CD14-positive monocyte (primary cell): ENCODE data around the gene UACA. TPM values are rescaled to one million over a fixed set of nuclear protein-coding genes. Genes with fewer than 3 reads are reported as not detected.

Experiments used
- DNase-seq, 3 donors: peaks; one replicate each; pipeline ENCODE4 v3.0.0-alpha.2; 2011 to 2022
- H2AFZ ChIP-seq: 2 replicates; pipeline ENCODE4 v1.6.0; 2012; ENCODE audit warnings: mild to moderate bottlenecking, low read depth, low read length, inconsistent platforms; ENCODE audit not compliant: insufficient read depth, poor library complexity, severe bottlenecking
- H3K27ac ChIP-seq, 2 donors: 1 replicate in 1 of 2; 2 replicates in 1 of 2; pipeline ENCODE4 v1.5.1; 2012 to 2013; ENCODE audit warnings: low read length in 2 of 2, control low read depth in 1 of 2, inconsistent platforms in 1 of 2, low read depth in 1 of 2, mild to moderate bottlenecking in 1 of 2
- H3K27me3 ChIP-seq, 2 donors: one replicate each; pipeline versions ENCODE4 v1.6.0 to v1.6.1; 2011 to 2013; ENCODE audit warnings: low read length in 2 of 2; ENCODE audit not compliant: control insufficient read depth in 2 of 2, insufficient read depth in 2 of 2
- H3K36me3 ChIP-seq, 2 donors: replicated peaks in 1 of 2; 1 replicate in 1 of 2; 2 replicates in 1 of 2; pipeline versions ENCODE4 v1.5.1 to v1.6.1; 2012 to 2013; ENCODE audit warnings: low read length in 2 of 2, control low read depth in 1 of 2, inconsistent platforms in 1 of 2, mild to moderate bottlenecking in 1 of 2; ENCODE audit not compliant: insufficient read depth in 2 of 2, control insufficient read depth in 1 of 2
- H3K4me1 ChIP-seq, 2 donors: 1 replicate in 1 of 2; 2 replicates in 1 of 2; pipeline versions ENCODE4 v1.5.1 to v1.6.1; 2012 to 2013; ENCODE audit warnings: low read length in 2 of 2, control low read depth in 1 of 2, inconsistent platforms in 1 of 2, mild to moderate bottlenecking in 1 of 2, moderate library complexity in 1 of 2; ENCODE audit not compliant: insufficient read depth in 2 of 2, control insufficient read depth in 1 of 2
- H3K4me2 ChIP-seq: replicated peaks from 2 replicates; pipeline ENCODE3; 2012; ENCODE audit warnings: low read length, moderate library complexity, mild to moderate bottlenecking; ENCODE audit not compliant: poor library complexity, severe bottlenecking; ENCODE audit errors: extremely low read depth
- H3K4me3 ChIP-seq, 3 experiments: fragments of 200-600 bp in 1 of 3; sonication (generic) in 1 of 3; replicated peaks in 1 of 3; 1 replicate in 2 of 3; 2 replicates in 1 of 3; pipeline ENCODE4 v1.5.1; 2011 to 2013; ENCODE audit warnings: low read length in 3 of 3, mild to moderate bottlenecking in 3 of 3, control low read depth in 2 of 3, low read depth in 2 of 3, inconsistent platforms in 1 of 3, moderate library complexity in 1 of 3
- H3K79me2 ChIP-seq: 2 replicates; pipeline ENCODE4 v1.6.0; 2012; ENCODE audit warnings: mild to moderate bottlenecking, control low read depth, inconsistent platforms, low read length, moderate library complexity; ENCODE audit not compliant: insufficient read depth
- H3K9ac ChIP-seq: 2 replicates; pipeline ENCODE4 v1.6.0; 2017; ENCODE audit warnings: low read length, mild to moderate bottlenecking; ENCODE audit not compliant: insufficient read depth, poor library complexity, severe bottlenecking
- H3K9me3 ChIP-seq, 2 donors: replicated peaks in 1 of 2; 1 replicate in 1 of 2; 2 replicates in 1 of 2; pipeline versions ENCODE4 v1.5.1 to v1.6.1; 2012 to 2013; ENCODE audit warnings: low read length in 2 of 2, control low read depth in 1 of 2; ENCODE audit not compliant: control insufficient read depth in 1 of 2, insufficient read depth in 1 of 2
- H4K20me1 ChIP-seq: 2 replicates; pipeline ENCODE4 v1.6.0; 2012; ENCODE audit warnings: mild to moderate bottlenecking, low read length, control low read depth, moderate library complexity; ENCODE audit not compliant: insufficient read depth
- H3K27ac Mint-ChIP-seq, 7 donors: one replicate each; pipeline ENCODE4 v1.8.0; 2020; ENCODE audit warnings: mild to moderate bottlenecking in 7 of 7, mixed read lengths in 7 of 7, moderate library complexity in 6 of 7, inconsistent platforms in 2 of 7
- H3K27me3 Mint-ChIP-seq, 3 donors: one replicate each; pipeline ENCODE4 v1.8.0; 2021 to 2022; ENCODE audit warnings: low read depth in 3 of 3, mild to moderate bottlenecking in 3 of 3, mixed read lengths in 3 of 3, moderate library complexity in 3 of 3, inconsistent platforms in 1 of 3
- H3K36me3 Mint-ChIP-seq, 2 donors: one replicate each; pipeline ENCODE4 v1.8.0; 2020; ENCODE audit warnings: mixed read lengths in 2 of 2, inconsistent platforms in 1 of 2, mild to moderate bottlenecking in 1 of 2
- H3K4me1 Mint-ChIP-seq: one replicate; pipeline ENCODE4 v1.8.0; 2020; ENCODE audit warnings: mild to moderate bottlenecking, mixed read lengths
- H3K4me3 Mint-ChIP-seq, 2 donors: one replicate each; pipeline ENCODE4 v1.8.0; 2020; ENCODE audit warnings: mild to moderate bottlenecking in 2 of 2, mixed read lengths in 2 of 2, moderate library complexity in 1 of 2
- H3K9me3 Mint-ChIP-seq, 7 donors: one replicate each; pipeline ENCODE4 v1.8.0; 2020 to 2022; ENCODE audit warnings: mixed read lengths in 7 of 7, mild to moderate bottlenecking in 6 of 7, moderate library complexity in 6 of 7, inconsistent platforms in 2 of 7
- WGBS: methylation state at CpG from one replicate; pipeline ENCODE4 v1.1.5; 2013; ENCODE audit warnings: missing lambda C conversion rate; ENCODE audit not compliant: insufficient coverage; 5-methylcytosine and 5-hydroxymethylcytosine counted together
- intact Hi-C, 2 donors: fragments of 100-400 bp; cut with micrococcal nuclease; formaldehyde crosslinking; loops; one replicate each; pipeline versions ENCODE4 v1.15.0 to v1.15.1; 2023
- polyA plus RNA-seq, 3 donors: library from polyadenylated mRNA; depleted of rRNA in 1 of 3; unstranded in 2 of 3; stranded (reverse) in 1 of 3; fragments of 300-500 nt in 2 of 3; fragments of >200 nt in 1 of 3; fragmentation: Illumina TruSeq in 2 of 3; gene quantifications; 1 replicate in 2 of 3; 2 replicates in 1 of 3; pipeline ENCODE4 v1.2.3, GENCODE V29; 2012 to 2021
- TF ChIP-seq, protein P1 (sequence below): fragments of 200-600 bp; IDR thresholded peaks from one replicate; pipeline ENCODE4 v1.8.0; 2022; ENCODE audit warnings: antibody characterized with exemption, mild to moderate bottlenecking

UACA gene
- polyA plus RNA-seq, 3 donors, result 1.7 to 3.1 (median 2.4) TPM

DNA sequence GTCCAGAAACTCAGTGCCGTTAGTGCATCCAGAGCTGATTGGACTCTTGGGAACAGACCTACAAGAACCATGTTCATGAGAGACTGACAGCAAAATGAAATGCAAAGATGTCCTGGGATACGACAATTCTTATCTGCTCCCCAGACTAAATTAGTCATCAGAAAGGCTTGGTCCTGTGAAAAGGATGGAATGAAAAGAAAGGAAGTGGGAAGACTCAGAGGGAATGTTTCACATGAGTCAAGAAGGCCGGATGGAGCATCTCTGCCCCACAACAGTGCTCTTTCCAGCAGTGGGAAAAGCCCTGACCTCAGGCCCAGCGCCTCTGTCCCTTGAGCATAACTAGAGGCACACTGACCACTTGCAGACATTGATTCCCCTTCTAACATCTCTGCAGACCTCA, 39.3 kb upstream of the UACA start:
- no peaks in the 10 kb centered on the region for H3K79me2 ChIP-seq
- H3K27me3 ChIP-seq, result no peaks in the 10 kb centered on the region
- no peak overlapping the region for H2AFZ ChIP-seq
- no peak overlapping the region for H3K27ac ChIP-seq
- DNase-seq, result no peak
- H3K4me1 Mint-ChIP-seq, result peaks cover 19% of the 10 kb centered on the region
- H3K9me3 ChIP-seq, result no peaks in the 10 kb centered on the region
- no peaks in the 10 kb centered on the region for H4K20me1 ChIP-seq
- H3K27ac Mint-ChIP-seq, result no peak overlapping the region
- 100% methylated on average over 2 of the region's 4 CpGs for WGBS
- H3K36me3 ChIP-seq, result no peaks in the 10 kb centered on the region
- H3K4me3 ChIP-seq, result no peak overlapping the region
- no peaks in the 10 kb centered on the region for H3K9me3 Mint-ChIP-seq
- no peaks in the 10 kb centered on the region for H3K36me3 Mint-ChIP-seq
- TF ChIP-seq, protein P1, sequence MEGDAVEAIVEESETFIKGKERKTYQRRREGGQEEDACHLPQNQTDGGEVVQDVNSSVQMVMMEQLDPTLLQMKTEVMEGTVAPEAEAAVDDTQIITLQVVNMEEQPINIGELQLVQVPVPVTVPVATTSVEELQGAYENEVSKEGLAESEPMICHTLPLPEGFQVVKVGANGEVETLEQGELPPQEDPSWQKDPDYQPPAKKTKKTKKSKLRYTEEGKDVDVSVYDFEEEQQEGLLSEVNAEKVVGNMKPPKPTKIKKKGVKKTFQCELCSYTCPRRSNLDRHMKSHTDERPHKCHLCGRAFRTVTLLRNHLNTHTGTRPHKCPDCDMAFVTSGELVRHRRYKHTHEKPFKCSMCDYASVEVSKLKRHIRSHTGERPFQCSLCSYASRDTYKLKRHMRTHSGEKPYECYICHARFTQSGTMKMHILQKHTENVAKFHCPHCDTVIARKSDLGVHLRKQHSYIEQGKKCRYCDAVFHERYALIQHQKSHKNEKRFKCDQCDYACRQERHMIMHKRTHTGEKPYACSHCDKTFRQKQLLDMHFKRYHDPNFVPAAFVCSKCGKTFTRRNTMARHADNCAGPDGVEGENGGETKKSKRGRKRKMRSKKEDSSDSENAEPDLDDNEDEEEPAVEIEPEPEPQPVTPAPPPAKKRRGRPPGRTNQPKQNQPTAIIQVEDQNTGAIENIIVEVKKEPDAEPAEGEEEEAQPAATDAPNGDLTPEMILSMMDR, result no peak
- no peak overlapping the region for H3K4me2 ChIP-seq
- intact Hi-C loops, result no loop called here
- no peak overlapping the region for H3K9ac ChIP-seq
- H3K27me3 Mint-ChIP-seq, result peaks cover 1 to 4% (median 2%) of the 10 kb centered on the region in 3 donors
- peaks cover 11 to 12% of the 10 kb centered on the region in 2 donors for H3K4me1 ChIP-seq
- H3K4me3 Mint-ChIP-seq, result no peak overlapping the region

- Mint-ChIP-seq H3K9me3 (no peaks in the 10 kb centered on the region), H3K36me3 (no peaks in the 10 kb centered on the region), H3K4me3 (no peak overlapping the region), H3K4me1 (peaks cover 4% of the 10 kb centered on the region), H3K27me3 (peaks cover 2 to 5% (median 4%) of the 10 kb centered on the region in 3 donors), H3K27ac (no peak overlapping the region)
- H3K27me3 ChIP-seq, result no peaks in the 10 kb centered on the region
- H2AFZ ChIP-seq, result no peak overlapping the region
- WGBS, result no CpG with 5 or more reads among the region's 5 CpGs
- no peaks in the 10 kb centered on the region for H3K9me3 ChIP-seq
- TF ChIP-seq, protein P1, result no peak
- H3K4me1 ChIP-seq, result no peaks in the 10 kb centered on the region
- no peaks in the 10 kb centered on the region for H4K20me1 ChIP-seq
- DNase-seq, result no peak
- H3K9ac ChIP-seq, result no peak overlapping the region
- H3K79me2 ChIP-seq, result no peaks in the 10 kb centered on the region
- no peak overlapping the region for H3K4me2 ChIP-seq
- no peaks in the 10 kb centered on the region for H3K36me3 ChIP-seq
- H3K4me3 ChIP-seq, result no peak overlapping the region
- H3K27ac ChIP-seq, result no peak overlapping the region
- intact Hi-C loops, result no loop called here
Measured at GRCh38 chr15:70801109-70801508, 37.8 kb upstream of the UACA start.
